Upper lobe of left lung (tissue), 6 donors: Measurements from ENCODE around the gene SLC6A16. TPM values are rescaled to one million over a fixed set of nuclear protein-coding genes. Genes with fewer than 3 reads are reported as not detected.

Experiments
- ATAC-seq, 2 donors: fragments of 200-7000 bp; cut with Tn5 transposase; one replicate each; pipeline ENCODE4 v1.9.1; 2022; ENCODE audit warnings: mild to moderate bottlenecking in 2 of 2, moderate library complexity in 2 of 2; ENCODE audit not compliant: low FRiP score in 2 of 2
- DNase-seq, 2 donors: peaks; one replicate each; pipeline ENCODE4 v3.0.0-alpha.2; 2019 to 2020
- H3K27ac ChIP-seq, 4 donors: fragments of 200-600 bp; sonication (generic); one replicate each; pipeline ENCODE4 v1.5.1; 2016 to 2019
- H3K27me3 ChIP-seq, 4 donors: fragments of 200-600 bp; sonication (generic); one replicate each; pipeline ENCODE4 v1.5.1; 2017 to 2019
- H3K36me3 ChIP-seq, 4 donors: fragments of 200-600 bp; sonication (generic); one replicate each; pipeline ENCODE4 v1.5.1; 2016 to 2019
- H3K4me1 ChIP-seq, 4 donors: fragments of 200-600 bp; sonication (generic); one replicate each; pipeline ENCODE4 v1.5.1; 2018 to 2019
- H3K4me3 ChIP-seq, 4 donors: fragments of 200-600 bp; sonication (generic); one replicate each; pipeline ENCODE4 v1.5.1; 2017 to 2019; ENCODE audit warnings: mild to moderate bottlenecking in 2 of 4, moderate library complexity in 1 of 4
- H3K9me3 ChIP-seq, 4 donors: fragments of 200-600 bp; sonication (generic); one replicate each; pipeline ENCODE4 v1.5.1; 2018 to 2019
- CTCF ChIP-seq, 6 experiments: fragments of 450-650 bp in 4 of 6; fragments of 200-600 bp in 2 of 6; sonication (generic) in 2 of 6; IDR thresholded peaks; one replicate each; pipeline ENCODE4 v1.5.1; 2016 to 2019; ENCODE audit warnings: antibody characterized with exemption in 6 of 6
- EP300 ChIP-seq, 4 donors: sonication (generic); formaldehyde crosslinking; IDR thresholded peaks; one replicate each; pipeline ENCODE4 v1.5.1; 2017; ENCODE audit warnings: antibody characterized with exemption in 4 of 4, control low read depth in 2 of 4
- POLR2A ChIP-seq, 4 donors: fragments of 450-650 bp; IDR thresholded peaks; one replicate each; pipeline ENCODE4 v1.5.1; 2016 to 2017; ENCODE audit warnings: antibody characterized with exemption in 4 of 4, mild to moderate bottlenecking in 2 of 4
- POLR2AphosphoS5 ChIP-seq, 2 donors: sonication (generic); formaldehyde crosslinking; IDR thresholded peaks; one replicate each; pipeline ENCODE4 v1.5.1; 2017; ENCODE audit warnings: antibody characterized with exemption in 2 of 2
- WGBS, 2 donors: methylation state at CpG; one replicate each; pipeline ENCODE4 v1.1.5; 2017 to 2018; 5-methylcytosine and 5-hydroxymethylcytosine counted together
- total RNA-seq, 6 donors: library from RNA; depleted of rRNA in 4 of 6; stranded (reverse); fragments of >200 nt in 4 of 6; gene quantifications; one replicate each; pipeline versions ENCODE4 v1.1.0 to v1.2.1, GENCODE V29; 2016 to 2021
- donor health status: DM: no; HTN: no; CAD: no; lungs with moderate emphysema.
- donor health status: DM: no; HTN: yes; CAD: no; lungs with severe emphysema.

The SLC6A16 gene
- total RNA-seq, 6 donors from 2014 or later: 0.44 to 4.2 (median 2.0) TPM

- no peak overlapping the region for H3K4me3 ChIP-seq
- H3K36me3 ChIP-seq: peaks cover 0 to 22% (median 18%) of the 10 kb centered on the region in 4 donors
Observed at GRCh38 chr19:49337267-49338022, 12.5 kb upstream of the SLC6A16 start.

GRCh38 chr19:49336482-49337266 is 11.7 kb upstream of the SLC6A16 start:
- no peak for ATAC-seq
- peaks cover 0 to 16% (median 11%) of the 10 kb centered on the region in 4 donors for H3K36me3 ChIP-seq
- TF ChIP-seq EP300 (IDR thresholded peaks at IDR 0.05) (no peak), CTCF (IDR thresholded peaks at IDR 0.05) (no peak), POLR2AphosphoS5 (IDR thresholded peaks at IDR 0.05) (no peak), POLR2A (IDR thresholded peaks at IDR 0.05) (no peak)
- H3K4me1 ChIP-seq: peaks cover 44 to 64% (median 49%) of the 10 kb centered on the region in 4 donors
- no peak for DNase-seq
- 87 to 90% methylated on average over 8 to 10 of the region's 10 CpGs for WGBS, 2 donors
- H3K27me3 ChIP-seq: no peaks in the 10 kb centered on the region
- no peaks in the 10 kb centered on the region for H3K9me3 ChIP-seq
- peak overlapping the region in 1 of 4 donors; percentile 54 for H3K4me3 ChIP-seq
- peak overlapping the region in 2 of 4 donors; percentile 84 to 88 for H3K27ac ChIP-seq

More at GRCh38 chr19:49337267-49338022, 12.5 kb upstream of the SLC6A16 start:
- no peaks in the 10 kb centered on the region for H3K9me3 ChIP-seq
- ATAC-seq (no peak), DNase-seq (no peak)
- no peak for TF ChIP-seq POLR2A (IDR thresholded peaks at IDR 0.05)
- TF ChIP-seq CTCF (IDR thresholded peaks at IDR 0.05): no peak
- no peak for TF ChIP-seq EP300 (IDR thresholded peaks at IDR 0.05)
- TF ChIP-seq POLR2AphosphoS5 (IDR thresholded peaks at IDR 0.05): no peak
- H3K27me3 ChIP-seq: no peaks in the 10 kb centered on the region
- WGBS, 2 donors: 84 to 89% methylated on average over 16 to 19 of the region's 19 CpGs
- H3K27ac ChIP-seq: no peak overlapping the region
- peaks cover 44 to 64% (median 50%) of the 10 kb centered on the region in 4 donors for H3K4me1 ChIP-seq

GRCh38 chr19:49335784-49336481 is 10.9 kb upstream of the SLC6A16 start:
- no peaks in the 10 kb centered on the region for H3K9me3 ChIP-seq
- ATAC-seq: no peak
- peak overlapping the region; percentile 65 to 88 (median 76) for H3K27ac ChIP-seq
- DNase-seq: no peak
- 70 to 77% methylated on average over 10 to 14 of the region's 14 CpGs for WGBS, 2 donors
- peaks cover 41 to 59% (median 44%) of the 10 kb centered on the region in 4 donors for H3K4me1 ChIP-seq
- peaks cover 0 to 12% (median 5%) of the 10 kb centered on the region in 4 donors for H3K36me3 ChIP-seq
- peak in 1 of 4 donors; percentile 51 for TF ChIP-seq POLR2A (IDR thresholded peaks at IDR 0.05)
- no peak for TF ChIP-seq EP300 (IDR thresholded peaks at IDR 0.05)
- no peak for TF ChIP-seq CTCF (IDR thresholded peaks at IDR 0.05)
- TF ChIP-seq POLR2AphosphoS5 (IDR thresholded peaks at IDR 0.05): no peak
- no peaks in the 10 kb centered on the region for H3K27me3 ChIP-seq
- H3K4me3 ChIP-seq: peak overlapping the region in 3 of 4 donors; percentile 38 to 54 (median 46)

- Histone ChIP-seq H3K9me3 (no peaks in the 10 kb centered on the region), H3K4me3 (peak within 1 kb of the TSS in 3 of 4 donors; percentile 38 to 54 (median 46)), H3K36me3 (peaks cover 0 to 13% (median 10%) of the 10 kb centered on the region in 4 donors), H3K27ac (peak within 1 kb of the TSS; percentile 65 to 88 (median 76)), H3K4me1 (peaks cover 34 to 52% (median 37%) of the 10 kb centered on the region in 4 donors), H3K27me3 (no peaks in the 10 kb centered on the region)
- TF ChIP-seq POLR2A (IDR thresholded peaks at IDR 0.05) (peak in 1 of 4 donors; percentile 26), POLR2AphosphoS5 (IDR thresholded peaks at IDR 0.05) (peak in 1 of 2 donors; percentile 5), EP300 (IDR thresholded peaks at IDR 0.05) (no peak), CTCF (IDR thresholded peaks at IDR 0.05) (no peak)
- DNase-seq (peak in 1 of 2 donors; percentile 55), ATAC-seq (no peak)
- WGBS, 2 donors: 60 to 65% methylated on average over 13 of the region's 13 CpGs
Observed at GRCh38 chr19:49335071-49335783, 10.2 kb upstream of the SLC6A16 start, which contains the start of gene CD37. TSS of gene CD37 (plus strand) at chr19:49335406. CDS start at chr19:49335541, 135 bp downstream.
